NCI-H82 treated with DMSO at 0.1 percent for 48 hours (cell line): ENCODE results near the gene PROS1.

Experiments
- DNase-seq: peaks from one replicate; lab custom pipeline; 2025; ENCODE audit not compliant: unreplicated experiment; lab: John Stamatoyannopoulos, UW

PROS1 gene

GRCh38 chr3:93973131-93974126 is at the start of gene PROS1:
TSS of gene PROS1 (minus strand) at chr3:93973896. CDS start at chr3:93973749, 147 bp downstream.
- DNase-seq, result peak; percentile 50

- DNase-seq, result no peak
These were observed 46.6 kb upstream of the PROS1 start for GRCh38 chr3:94020293-94020692.

GRCh38 chr3:94019659-94020058 is 46.0 kb upstream of the PROS1 start:
- DNase-seq, result no peak

- DNase-seq, result no peak
These were observed 41.3 kb upstream of the PROS1 start for GRCh38 chr3:94015025-94015424.

GRCh38 chr3:94012185-94012584 is 38.5 kb upstream of the PROS1 start:
- no peak for DNase-seq

GRCh38 chr3:94011233-94011711 is 37.6 kb upstream of the PROS1 start:
- DNase-seq, result no peak

GRCh38 chr3:94009608-94010007 is 35.9 kb upstream of the PROS1 start:
- DNase-seq, result peak; percentile 52

GRCh38 chr3:94008253-94008652 is 34.6 kb upstream of the PROS1 start:
- DNase-seq, result no peak

GRCh38 chr3:94004301-94004910 is 30.7 kb upstream of the PROS1 start:
- DNase-seq, result no peak

GRCh38 chr3:94001827-94002495 is 28.3 kb upstream of the PROS1 start:
- no peak for DNase-seq

GRCh38 chr3:94001191-94001590 is 27.5 kb upstream of the PROS1 start:
- DNase-seq, result no peak

- DNase-seq, result no peak
These were observed 20.4 kb upstream of the PROS1 start for GRCh38 chr3:93994056-93994455.

- no peak for DNase-seq
These were observed 18.5 kb upstream of the PROS1 start for GRCh38 chr3:93992207-93992606.

GRCh38 chr3:93991631-93992030 is 17.9 kb upstream of the PROS1 start:
- DNase-seq, result no peak

- DNase-seq, result no peak
These were observed 15.5 kb upstream of the PROS1 start for GRCh38 chr3:93989241-93989640.

GRCh38 chr3:93988764-93989163 is 15.1 kb upstream of the PROS1 start:
- no peak for DNase-seq

GRCh38 chr3:93988283-93988682 is 14.6 kb upstream of the PROS1 start:
- no peak for DNase-seq

- DNase-seq, result no peak
These were observed 10.9 kb upstream of the PROS1 start for GRCh38 chr3:93984618-93985017.

GRCh38 chr3:93983408-93983807 is 9.7 kb upstream of the PROS1 start:
- no peak for DNase-seq

GRCh38 chr3:93981649-93982048 is 8.0 kb upstream of the PROS1 start:
- no peak for DNase-seq

- DNase-seq, result peak; percentile 99
These were observed 6.4 kb upstream of the PROS1 start, which contains the start of gene ARL13B for GRCh38 chr3:93979850-93980676. TSS of gene ARL13B (plus strand) at chr3:93980155. CDS start at chr3:93980424, 269 bp downstream.
